Immature natural killer cell (primary cell): ENCODE results near the gene SHB. TPM values are rescaled to one million over a fixed set of nuclear protein-coding genes. Genes with fewer than 3 reads are reported as not detected.

Experiments
- DNase-seq, 3 donors: peaks; one replicate each; pipeline ENCODE4 v3.0.0; 2022; ENCODE audit warnings: mixed read lengths in 1 of 3
- H3K27ac Mint-ChIP-seq, 6 donors: one replicate each; pipeline ENCODE4 v1.8.0; 2020; ENCODE audit warnings: mixed read lengths in 6 of 6, mild to moderate bottlenecking in 5 of 6, inconsistent platforms in 4 of 6, moderate library complexity in 3 of 6
- H3K27me3 Mint-ChIP-seq, 3 donors: one replicate each; pipeline ENCODE4 v1.8.0; 2020 to 2021; ENCODE audit warnings: low read depth in 3 of 3, mild to moderate bottlenecking in 3 of 3, mixed read lengths in 3 of 3, moderate library complexity in 3 of 3, inconsistent platforms in 1 of 3
- H3K36me3 Mint-ChIP-seq, 3 donors: one replicate each; pipeline ENCODE4 v1.8.0; 2020; ENCODE audit warnings: mixed read lengths in 3 of 3, inconsistent platforms in 2 of 3, mild to moderate bottlenecking in 2 of 3
- H3K4me1 Mint-ChIP-seq, 2 donors: one replicate each; pipeline ENCODE4 v1.8.0; 2020; ENCODE audit warnings: inconsistent platforms in 2 of 2, mild to moderate bottlenecking in 2 of 2, mixed read lengths in 2 of 2, moderate library complexity in 1 of 2
- H3K4me3 Mint-ChIP-seq, 5 donors: one replicate each; pipeline ENCODE4 v1.8.0; 2020; ENCODE audit warnings: mild to moderate bottlenecking in 5 of 5, mixed read lengths in 5 of 5, inconsistent platforms in 3 of 5, moderate library complexity in 3 of 5
- H3K9me3 Mint-ChIP-seq, 6 donors: one replicate each; pipeline ENCODE4 v1.8.0; 2020; ENCODE audit warnings: mild to moderate bottlenecking in 6 of 6, mixed read lengths in 6 of 6, inconsistent platforms in 4 of 6, moderate library complexity in 3 of 6
- polyA plus RNA-seq, 3 donors: library from polyadenylated mRNA; unstranded; fragments of 300-500 nt; fragmentation: Illumina TruSeq; gene quantifications; one replicate each; pipeline ENCODE4 v1.2.3, GENCODE V29; 2021

SHB gene
- polyA plus RNA-seq, 3 donors from 2014 or later: 0.39 to 0.70 (median 0.57) TPM

DNA sequence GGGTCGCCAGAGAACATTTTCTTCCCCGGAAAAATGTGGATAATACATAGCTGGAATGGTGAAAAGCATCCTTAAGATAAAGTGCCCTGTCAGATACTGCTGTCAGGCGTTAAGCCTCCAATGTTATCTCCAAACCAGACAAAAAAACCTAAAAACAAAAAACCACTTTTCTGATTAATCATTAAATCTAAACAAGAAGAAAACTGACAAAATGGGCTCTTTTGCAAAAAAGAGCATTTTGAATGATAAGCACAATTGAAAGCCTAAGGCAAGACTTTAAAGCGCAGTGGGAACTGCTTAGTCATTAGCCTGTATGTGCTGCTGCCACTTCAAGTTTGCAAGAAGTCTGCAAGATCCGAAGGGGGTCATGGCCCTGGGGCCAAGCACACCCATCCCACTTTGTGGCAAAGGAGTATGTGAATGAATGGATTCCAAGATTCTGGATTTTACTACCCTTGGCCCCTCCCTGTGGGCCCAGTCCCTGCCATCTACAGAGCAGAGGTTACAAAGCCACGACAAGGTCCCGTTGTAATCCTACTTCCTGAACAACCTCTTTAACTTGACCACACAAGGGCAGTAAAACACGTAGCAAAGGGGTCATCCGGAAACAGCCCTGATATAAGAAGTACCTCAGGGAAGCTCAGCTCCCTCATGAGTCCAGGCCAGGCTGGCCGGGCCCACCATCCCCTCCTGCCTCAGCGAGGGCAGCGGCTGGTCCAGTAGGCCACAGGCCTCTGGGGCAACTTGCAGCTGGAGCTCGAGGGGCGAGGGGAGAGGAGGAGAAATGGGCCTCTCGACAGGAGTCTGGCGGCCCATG, 29.7 kb downstream of the SHB start:
- Mint-ChIP-seq H3K9me3 (no peaks in the 10 kb centered on the region), H3K4me1 (peaks cover 0 to 5% of the 10 kb centered on the region in 2 donors), H3K27me3 (peaks cover 0 to 4% (median 3%) of the 10 kb centered on the region in 3 donors), H3K4me3 (no peak overlapping the region), H3K36me3 (no peaks in the 10 kb centered on the region), H3K27ac (no peak overlapping the region)
- DNase-seq: no peak

- Mint-ChIP-seq H3K4me3 (no peak overlapping the region), H3K4me1 (peaks cover 0 to 5% of the 10 kb centered on the region in 2 donors)
These were observed 30.5 kb downstream of the SHB start for GRCh38 chr9:38038307-38039089.

DNA sequence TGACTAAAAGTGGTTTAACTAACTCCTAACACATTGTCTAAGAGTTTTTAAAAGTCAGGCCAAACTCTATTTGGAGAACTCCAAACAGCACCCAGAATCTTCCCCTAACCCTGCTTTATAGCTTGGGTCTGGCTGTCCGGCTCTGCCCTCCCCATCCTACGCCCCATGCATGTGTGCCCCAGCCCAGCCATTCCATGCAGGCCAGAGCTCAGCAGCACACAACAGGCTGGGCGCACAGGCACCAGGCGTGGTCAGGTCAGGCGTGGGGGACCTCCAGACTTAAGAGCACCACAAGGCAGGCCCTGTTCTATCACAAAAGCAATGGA, 31.1 kb downstream of the SHB start:
- Mint-ChIP-seq H3K36me3 (no peaks in the 10 kb centered on the region), H3K27me3 (peaks cover 0 to 4% (median 3%) of the 10 kb centered on the region in 3 donors), H3K4me3 (no peak overlapping the region), H3K9me3 (no peaks in the 10 kb centered on the region), H3K27ac (peak overlapping the region in 1 of 6 donors; percentile 53), H3K4me1 (peaks cover 0 to 5% of the 10 kb centered on the region in 2 donors)
- DNase-seq: no peak

More at GRCh38 chr9:38038307-38039089, 30.5 kb downstream of the SHB start:
- Mint-ChIP-seq H3K9me3 (no peaks in the 10 kb centered on the region), H3K27ac (peak overlapping the region in 1 of 6 donors; percentile 53), H3K27me3 (peaks cover 0 to 4% (median 3%) of the 10 kb centered on the region in 3 donors), H3K36me3 (no peaks in the 10 kb centered on the region)
- DNase-seq: no peak

DNA sequence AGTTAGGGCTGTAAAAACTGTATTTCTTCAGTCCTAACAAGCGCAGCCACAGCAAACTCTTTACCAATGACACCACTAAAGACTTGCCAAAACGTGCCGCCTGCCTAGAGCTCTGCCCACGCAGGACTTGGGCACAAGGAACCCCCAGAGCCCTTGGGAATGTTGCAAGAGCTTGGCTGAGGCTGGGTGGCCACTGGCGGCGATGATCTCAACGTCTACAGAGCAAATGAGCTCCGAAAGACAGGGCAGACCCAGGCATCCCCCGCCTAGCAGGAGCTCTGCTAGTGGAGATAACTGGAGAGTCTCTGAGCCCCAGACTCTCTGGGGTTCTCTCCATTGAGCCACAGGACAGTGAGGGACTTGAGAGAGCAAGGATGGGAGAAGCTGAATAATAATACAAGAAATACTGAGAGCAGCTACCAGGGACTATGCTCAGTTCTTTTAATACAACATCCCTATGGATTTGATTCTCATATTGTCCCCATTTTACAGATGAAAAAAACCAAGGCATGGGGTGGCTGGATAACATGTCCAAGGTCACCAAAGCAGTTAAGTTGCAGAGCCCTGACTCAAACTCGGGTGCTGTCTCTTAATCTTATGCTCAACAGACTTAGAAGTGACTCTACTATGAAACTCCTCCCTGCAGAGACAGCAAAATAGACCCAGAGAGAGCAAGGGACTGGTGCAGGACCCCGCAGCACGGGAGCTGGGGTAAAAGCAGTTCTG, 32.5 kb downstream of the SHB start:
- no peaks in the 10 kb centered on the region for H3K36me3 Mint-ChIP-seq
- DNase-seq: no peak
- H3K4me3 Mint-ChIP-seq: no peak overlapping the region
- peaks cover 0 to 5% of the 10 kb centered on the region in 2 donors for H3K4me1 Mint-ChIP-seq
- H3K27me3 Mint-ChIP-seq: peaks cover 2 to 4% (median 3%) of the 10 kb centered on the region in 3 donors
- no peak overlapping the region for H3K27ac Mint-ChIP-seq
- H3K9me3 Mint-ChIP-seq: no peaks in the 10 kb centered on the region

GRCh38 chr9:38035873-38036272, 33.2 kb downstream of the SHB start:
- DNase-seq: no peak
- H3K27ac Mint-ChIP-seq: no peak overlapping the region
- peaks cover 0 to 5% of the 10 kb centered on the region in 2 donors for H3K4me1 Mint-ChIP-seq
- H3K9me3 Mint-ChIP-seq: no peaks in the 10 kb centered on the region
- H3K4me3 Mint-ChIP-seq: no peak overlapping the region
- no peaks in the 10 kb centered on the region for H3K36me3 Mint-ChIP-seq
- peaks cover 2 to 4% (median 3%) of the 10 kb centered on the region in 3 donors for H3K27me3 Mint-ChIP-seq

- H3K4me3 Mint-ChIP-seq: no peak overlapping the region
- no peaks in the 10 kb centered on the region for H3K36me3 Mint-ChIP-seq
- no peak for DNase-seq
- no peaks in the 10 kb centered on the region for H3K9me3 Mint-ChIP-seq
- H3K4me1 Mint-ChIP-seq: peaks cover 0 to 5% of the 10 kb centered on the region in 2 donors
- H3K27me3 Mint-ChIP-seq: peaks cover 0 to 4% (median 3%) of the 10 kb centered on the region in 3 donors
- H3K27ac Mint-ChIP-seq: no peak overlapping the region
These were observed 35.1 kb downstream of the SHB start for GRCh38 chr9:38033941-38034340.

DNA sequence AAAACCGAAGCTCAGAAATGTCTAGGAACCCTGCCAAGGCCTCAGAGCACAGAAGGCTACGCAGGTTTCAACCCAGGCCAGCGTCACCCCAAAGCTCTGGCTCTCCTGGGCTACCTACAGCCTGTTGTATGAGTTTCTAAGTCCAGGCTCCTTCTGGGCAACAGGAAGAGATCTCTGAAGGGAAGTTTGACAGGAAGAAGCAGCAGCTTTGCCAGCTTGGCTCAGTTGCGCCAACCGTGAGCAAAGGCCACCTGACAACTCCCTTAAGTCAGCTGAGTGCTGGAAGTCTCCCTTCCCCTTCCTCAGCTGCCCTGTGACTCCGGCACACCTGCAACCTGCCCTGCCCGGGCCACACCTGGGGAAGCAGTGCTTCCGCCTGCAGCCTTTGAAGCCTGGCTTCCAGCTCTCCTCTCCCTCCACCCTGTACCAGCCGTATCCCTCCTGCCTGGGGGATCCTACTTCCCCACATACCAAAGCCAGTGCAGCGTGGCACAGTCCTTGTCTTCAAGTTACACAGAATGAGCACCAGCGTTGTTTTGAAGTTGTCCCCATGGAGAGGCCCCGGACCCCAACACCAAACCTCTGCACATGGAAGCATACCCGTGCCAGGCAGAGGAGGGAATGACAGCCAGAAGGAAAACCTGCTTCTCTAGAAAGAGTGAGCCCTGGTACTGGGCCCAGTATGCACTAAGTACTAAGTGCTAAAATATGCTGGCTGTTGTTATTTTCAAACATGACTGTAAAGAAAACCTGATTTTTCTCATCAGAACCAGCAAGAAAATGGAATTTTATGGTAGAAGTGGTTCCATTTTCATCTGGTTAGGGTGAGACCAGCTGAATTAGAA, 36.5 kb downstream of the SHB start:
- H3K4me3 Mint-ChIP-seq: no peak overlapping the region
- H3K36me3 Mint-ChIP-seq: no peaks in the 10 kb centered on the region
- peaks cover 0 to 4% (median 3%) of the 10 kb centered on the region in 3 donors for H3K27me3 Mint-ChIP-seq
- H3K4me1 Mint-ChIP-seq: peaks cover 0 to 2% of the 10 kb centered on the region in 2 donors
- no peaks in the 10 kb centered on the region for H3K9me3 Mint-ChIP-seq
- DNase-seq: no peak
- no peak overlapping the region for H3K27ac Mint-ChIP-seq

DNA sequence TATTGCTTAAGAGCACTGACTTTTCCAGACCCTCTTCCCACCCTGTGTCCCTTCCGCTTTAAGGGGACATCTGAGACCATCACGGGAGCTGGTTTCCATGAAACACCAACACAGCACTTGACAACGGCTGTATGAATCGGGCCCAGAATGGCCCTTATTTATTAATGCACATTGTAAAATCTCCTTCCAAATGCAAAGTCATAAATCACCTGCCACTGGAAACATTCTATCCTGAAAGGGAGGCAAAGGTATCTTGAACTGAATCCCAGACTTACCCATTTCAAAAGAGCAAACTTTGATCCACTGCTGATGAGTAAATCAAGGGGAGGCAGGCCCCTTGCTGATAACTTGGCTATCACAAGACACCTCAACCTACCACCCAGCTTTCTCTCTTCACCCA, 37.4 kb downstream of the SHB start:
- Mint-ChIP-seq H3K9me3 (no peaks in the 10 kb centered on the region), H3K4me1 (peaks cover 0 to 2% of the 10 kb centered on the region in 2 donors), H3K27ac (no peak overlapping the region), H3K36me3 (no peaks in the 10 kb centered on the region), H3K27me3 (peaks cover 0 to 6% (median 4%) of the 10 kb centered on the region in 3 donors), H3K4me3 (no peak overlapping the region)
- no peak for DNase-seq

GRCh38 chr9:38030658-38031057, 38.4 kb downstream of the SHB start:
- Mint-ChIP-seq H3K27me3 (peaks cover 0 to 4% (median 4%) of the 10 kb centered on the region in 3 donors), H3K27ac (no peak overlapping the region), H3K9me3 (no peaks in the 10 kb centered on the region), H3K36me3 (no peaks in the 10 kb centered on the region), H3K4me1 (peaks cover 0 to 2% of the 10 kb centered on the region in 2 donors), H3K4me3 (no peak overlapping the region)
- DNase-seq: no peak

- Mint-ChIP-seq H3K4me3 (no peak overlapping the region), H3K9me3 (no peaks in the 10 kb centered on the region), H3K36me3 (no peaks in the 10 kb centered on the region), H3K27me3 (peaks cover 0 to 4% (median 4%) of the 10 kb centered on the region in 3 donors), H3K4me1 (peaks cover 0 to 2% of the 10 kb centered on the region in 2 donors), H3K27ac (no peak overlapping the region)
- DNase-seq: no peak
These were observed 39.0 kb downstream of the SHB start for GRCh38 chr9:38029915-38030638.

GRCh38 chr9:38027714-38028113, 41.3 kb downstream of the SHB start:
- H3K36me3 Mint-ChIP-seq: no peaks in the 10 kb centered on the region

GRCh38 chr9:38026840-38027527, 42.0 kb downstream of the SHB start:
- Mint-ChIP-seq H3K4me1 (no peaks in the 10 kb centered on the region), H3K27ac (no peak overlapping the region), H3K27me3 (peaks cover 0 to 6% (median 4%) of the 10 kb centered on the region in 3 donors), H3K9me3 (no peaks in the 10 kb centered on the region), H3K4me3 (no peak overlapping the region), H3K36me3 (no peaks in the 10 kb centered on the region)
- no peak for DNase-seq

More at GRCh38 chr9:38027714-38028113, 41.3 kb downstream of the SHB start:
- peaks cover 0 to 6% (median 4%) of the 10 kb centered on the region in 3 donors for H3K27me3 Mint-ChIP-seq
- no peaks in the 10 kb centered on the region for H3K9me3 Mint-ChIP-seq
- H3K27ac Mint-ChIP-seq: no peak overlapping the region
- H3K4me1 Mint-ChIP-seq: no peaks in the 10 kb centered on the region
- no peak overlapping the region for H3K4me3 Mint-ChIP-seq
- no peak for DNase-seq
